WTC11 (cell line): ENCODE measurements around the gene CENPM. TPM values are rescaled to one million over a fixed set of nuclear protein-coding genes. Genes with fewer than 3 reads are reported as not detected.

Source experiments
- ATAC-seq: fragments of 200-7000 bp; cut with Tn5 transposase; 2 replicates; pipeline ENCODE4 v1.10.0; 2021; ENCODE audit warnings: mild to moderate bottlenecking, moderate library complexity
- CTCF ChIA-PET: fragments of 300-600 bp; sonication (Branson Sonifier 250); formaldehyde crosslinking; loops from one replicate; lab custom pipeline; 2021; ENCODE audit warnings: antibody characterized with exemption; lab: Charles Lee
- POLR2A ChIA-PET: fragments of 350-600 bp; sonication (Branson Sonifier 250); formaldehyde crosslinking; loops from one replicate; lab custom pipeline; 2021; ENCODE audit warnings: antibody characterized with exemption; lab: Charles Lee
- DNase-seq: peaks from one replicate; pipeline ENCODE4 v3.0.0; 2021; ENCODE audit warnings: low spot score
- H3K27ac Mint-ChIP-seq: 2 replicates; pipeline ENCODE4 v1.8.0; 2021; ENCODE audit warnings: mixed read lengths
- H3K27me3 Mint-ChIP-seq: 2 replicates; pipeline ENCODE4 v1.8.0; 2021; ENCODE audit warnings: low read depth, mild to moderate bottlenecking, moderate library complexity, mixed read lengths
- H3K36me3 Mint-ChIP-seq: 2 replicates; pipeline ENCODE4 v1.8.0; 2021; ENCODE audit warnings: mixed read lengths
- H3K4me1 Mint-ChIP-seq: 2 replicates; pipeline ENCODE4 v1.8.0; 2022; ENCODE audit warnings: mixed read lengths
- H3K4me3 Mint-ChIP-seq: 2 replicates; pipeline ENCODE4 v1.8.0; 2021; ENCODE audit warnings: mild to moderate bottlenecking, moderate library complexity, mixed read lengths
- H3K9me3 Mint-ChIP-seq: 2 replicates; pipeline ENCODE4 v1.8.0; 2021; ENCODE audit warnings: mixed read lengths
- ATF1 ChIP-seq: sonication (generic); formaldehyde crosslinking; IDR thresholded peaks from 2 replicates; pipeline ENCODE4 v1.8.1; 2023; ENCODE audit warnings: mild to moderate bottlenecking, moderate library complexity, missing genetic modification reagents
- CREB1 ChIP-seq: sonication (generic); formaldehyde crosslinking; IDR thresholded peaks from 2 replicates; pipeline ENCODE4 v1.8.0; 2023; ENCODE audit warnings: mild to moderate bottlenecking, missing genetic modification reagents
- ELF4 ChIP-seq: sonication (generic); formaldehyde crosslinking; IDR thresholded peaks from 2 replicates; pipeline ENCODE4 v1.8.1; 2022; ENCODE audit warnings: low read depth, mild to moderate bottlenecking, moderate library complexity, missing genetic modification reagents
- ERG ChIP-seq: fragments of 250-450 bp; sonication (Bioruptor Pico); IDR thresholded peaks from 2 replicates; pipeline ENCODE4 v1.8.0; 2021; ENCODE audit warnings: mild to moderate bottlenecking
- HMGXB4 ChIP-seq: sonication (generic); formaldehyde crosslinking; IDR thresholded peaks from 2 replicates; pipeline ENCODE4 v1.8.1; 2023; ENCODE audit warnings: mild to moderate bottlenecking, moderate library complexity, missing genetic modification reagents
- NFATC4 ChIP-seq: fragments of 250-450 bp; sonication (Bioruptor Pico); IDR thresholded peaks from 2 replicates; pipeline ENCODE4 v1.9.0; 2021; ENCODE audit warnings: mild to moderate bottlenecking
- NFE2L1 ChIP-seq: sonication (generic); formaldehyde crosslinking; IDR thresholded peaks from 2 replicates; pipeline ENCODE4 v1.8.1; 2023; ENCODE audit warnings: missing genetic modification reagents
- PREB ChIP-seq: sonication (generic); formaldehyde crosslinking; IDR thresholded peaks from 2 replicates; pipeline ENCODE4 v1.8.1; 2022; ENCODE audit warnings: mild to moderate bottlenecking, missing genetic modification reagents, moderate library complexity, borderline replicate concordance
- SOX15 ChIP-seq: fragments of 250-450 bp; sonication (Bioruptor Pico); IDR thresholded peaks from 2 replicates; pipeline ENCODE4 v1.9.0; 2021; ENCODE audit warnings: mild to moderate bottlenecking
- USF2 ChIP-seq: sonication (generic); formaldehyde crosslinking; IDR thresholded peaks from 2 replicates; pipeline ENCODE4 v1.8.1; 2023; ENCODE audit warnings: mild to moderate bottlenecking, missing genetic modification reagents, moderate library complexity
- ZBTB21 ChIP-seq: sonication (generic); formaldehyde crosslinking; IDR thresholded peaks from 2 replicates; pipeline ENCODE4 v1.8.1; 2023; ENCODE audit warnings: mild to moderate bottlenecking, missing genetic modification reagents, borderline replicate concordance
- ZNF317 ChIP-seq: sonication (generic); formaldehyde crosslinking; IDR thresholded peaks from 2 replicates; pipeline ENCODE4 v1.8.1; 2023; ENCODE audit warnings: low read depth, mild to moderate bottlenecking, moderate library complexity, missing genetic modification reagents, borderline replicate concordance
- ZNF423 ChIP-seq: fragments of 250-450 bp; sonication (Bioruptor Pico); IDR thresholded peaks from 2 replicates; pipeline ENCODE4 v2.1.2; 2022; ENCODE audit warnings: mild to moderate bottlenecking, moderate library complexity
- ZSCAN18 ChIP-seq: fragments of 250-450 bp; sonication (Bioruptor Pico); IDR thresholded peaks from 2 replicates; pipeline ENCODE4 v2.1.2; 2022; ENCODE audit warnings: mild to moderate bottlenecking, moderate library complexity
- total RNA-seq: library from RNA; stranded (reverse); gene quantifications from 3 replicates; pipeline ENCODE4 v1.2.3, GENCODE V29; 2021
- TF ChIP-seq, protein P1 (sequence below): sonication (generic); formaldehyde crosslinking; IDR thresholded peaks from 2 replicates; pipeline ENCODE4 v1.8.0; 2022; ENCODE audit warnings: mild to moderate bottlenecking, missing genetic modification reagents
- TF ChIP-seq, protein P2 (sequence below): sonication (generic); formaldehyde crosslinking; conservative IDR thresholded peaks from 2 replicates; pipeline ENCODE4 v1.8.1; 2023; ENCODE audit warnings: mild to moderate bottlenecking, low read depth, missing genetic modification reagents, moderate library complexity
- TF ChIP-seq, protein P3 (sequence below): sonication (generic); formaldehyde crosslinking; IDR thresholded peaks from 2 replicates; pipeline ENCODE4 v1.8.1; 2022; ENCODE audit warnings: mild to moderate bottlenecking, moderate library complexity, missing genetic modification reagents
- TF ChIP-seq, protein P4 (sequence below): sonication (generic); formaldehyde crosslinking; IDR thresholded peaks from 2 replicates; pipeline ENCODE4 v1.8.0; 2023; ENCODE audit warnings: mild to moderate bottlenecking, missing genetic modification reagents

The CENPM gene
- total RNA-seq, 1 experiment from 2014 or later, result 40.3 TPM

DNA sequence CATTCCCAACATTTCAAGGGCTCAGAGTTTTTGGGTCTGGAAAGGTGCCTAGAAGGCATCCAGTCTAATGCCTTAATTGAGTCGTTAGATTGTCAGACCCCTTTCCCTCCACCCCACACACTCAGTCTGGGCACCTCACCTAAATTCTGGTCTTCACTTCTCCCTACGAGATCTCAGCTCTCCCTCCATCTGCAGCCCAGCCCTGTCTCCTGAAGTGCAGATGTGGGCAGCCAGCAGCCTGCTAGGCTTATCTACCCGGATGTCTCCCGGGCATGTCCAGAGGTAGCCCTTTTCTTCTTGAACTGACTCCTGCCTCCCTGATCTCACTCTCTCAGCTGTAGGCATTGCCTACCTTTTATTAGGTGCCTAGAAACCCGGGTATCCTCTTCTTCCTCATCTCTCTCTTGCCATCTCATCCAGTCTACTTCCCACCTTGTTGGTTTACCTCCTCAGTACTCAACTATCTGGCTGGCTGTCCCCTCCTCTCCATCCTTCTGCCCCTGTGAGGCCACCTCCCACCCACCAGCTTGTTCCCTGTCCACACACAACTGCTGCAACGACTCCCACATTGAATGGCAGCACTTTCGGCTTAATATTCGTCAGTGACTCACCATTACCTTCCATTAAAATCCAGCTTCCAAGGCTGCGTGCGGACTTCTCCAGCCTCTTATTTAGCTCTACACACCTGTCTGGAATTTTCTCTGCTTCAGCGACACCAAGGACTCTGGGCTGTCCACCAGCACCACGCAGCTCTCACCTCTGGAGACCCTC is 28.5 kb upstream of the CENPM start:
- POLR2A ChIA-PET, result no interaction called here
- no peak for ATAC-seq
- TF ChIP-seq NFATC4, result no peak
- TF ChIP-seq, protein P1, sequence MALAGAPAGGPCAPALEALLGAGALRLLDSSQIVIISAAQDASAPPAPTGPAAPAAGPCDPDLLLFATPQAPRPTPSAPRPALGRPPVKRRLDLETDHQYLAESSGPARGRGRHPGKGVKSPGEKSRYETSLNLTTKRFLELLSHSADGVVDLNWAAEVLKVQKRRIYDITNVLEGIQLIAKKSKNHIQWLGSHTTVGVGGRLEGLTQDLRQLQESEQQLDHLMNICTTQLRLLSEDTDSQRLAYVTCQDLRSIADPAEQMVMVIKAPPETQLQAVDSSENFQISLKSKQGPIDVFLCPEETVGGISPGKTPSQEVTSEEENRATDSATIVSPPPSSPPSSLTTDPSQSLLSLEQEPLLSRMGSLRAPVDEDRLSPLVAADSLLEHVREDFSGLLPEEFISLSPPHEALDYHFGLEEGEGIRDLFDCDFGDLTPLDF (CRISPR knock-in tag), result no peak
- TF ChIP-seq, protein P2, sequence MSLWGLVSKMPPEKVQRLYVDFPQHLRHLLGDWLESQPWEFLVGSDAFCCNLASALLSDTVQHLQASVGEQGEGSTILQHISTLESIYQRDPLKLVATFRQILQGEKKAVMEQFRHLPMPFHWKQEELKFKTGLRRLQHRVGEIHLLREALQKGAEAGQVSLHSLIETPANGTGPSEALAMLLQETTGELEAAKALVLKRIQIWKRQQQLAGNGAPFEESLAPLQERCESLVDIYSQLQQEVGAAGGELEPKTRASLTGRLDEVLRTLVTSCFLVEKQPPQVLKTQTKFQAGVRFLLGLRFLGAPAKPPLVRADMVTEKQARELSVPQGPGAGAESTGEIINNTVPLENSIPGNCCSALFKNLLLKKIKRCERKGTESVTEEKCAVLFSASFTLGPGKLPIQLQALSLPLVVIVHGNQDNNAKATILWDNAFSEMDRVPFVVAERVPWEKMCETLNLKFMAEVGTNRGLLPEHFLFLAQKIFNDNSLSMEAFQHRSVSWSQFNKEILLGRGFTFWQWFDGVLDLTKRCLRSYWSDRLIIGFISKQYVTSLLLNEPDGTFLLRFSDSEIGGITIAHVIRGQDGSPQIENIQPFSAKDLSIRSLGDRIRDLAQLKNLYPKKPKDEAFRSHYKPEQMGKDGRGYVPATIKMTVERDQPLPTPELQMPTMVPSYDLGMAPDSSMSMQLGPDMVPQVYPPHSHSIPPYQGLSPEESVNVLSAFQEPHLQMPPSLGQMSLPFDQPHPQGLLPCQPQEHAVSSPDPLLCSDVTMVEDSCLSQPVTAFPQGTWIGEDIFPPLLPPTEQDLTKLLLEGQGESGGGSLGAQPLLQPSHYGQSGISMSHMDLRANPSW, result no peak
- no peak for TF ChIP-seq NFE2L1 (CRISPR knock-in tag)
- no peak for TF ChIP-seq ZNF317 (CRISPR knock-in tag)
- TF ChIP-seq HMGXB4 (CRISPR knock-in tag), result no peak
- TF ChIP-seq ZSCAN18 (CRISPR knock-in tag), result no peak
- TF ChIP-seq ZBTB21, result no peak
- no peak for TF ChIP-seq ZNF423 (CRISPR knock-in tag)
- TF ChIP-seq, protein P3, sequence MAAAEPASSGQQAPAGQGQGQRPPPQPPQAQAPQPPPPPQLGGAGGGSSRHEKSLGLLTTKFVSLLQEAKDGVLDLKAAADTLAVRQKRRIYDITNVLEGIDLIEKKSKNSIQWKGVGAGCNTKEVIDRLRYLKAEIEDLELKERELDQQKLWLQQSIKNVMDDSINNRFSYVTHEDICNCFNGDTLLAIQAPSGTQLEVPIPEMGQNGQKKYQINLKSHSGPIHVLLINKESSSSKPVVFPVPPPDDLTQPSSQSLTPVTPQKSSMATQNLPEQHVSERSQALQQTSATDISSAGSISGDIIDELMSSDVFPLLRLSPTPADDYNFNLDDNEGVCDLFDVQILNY (CRISPR knock-in tag), result no peak
- no peak for TF ChIP-seq CREB1 (CRISPR knock-in tag)
- no peak for TF ChIP-seq ELF4 (CRISPR knock-in tag)
- TF ChIP-seq USF2 (CRISPR knock-in tag), result no peak
- TF ChIP-seq ERG (CRISPR knock-in tag), result no peak
- TF ChIP-seq PREB, result no peak
- no peak for TF ChIP-seq SOX15
- TF ChIP-seq ATF1, result no peak
- TF ChIP-seq, protein P4, sequence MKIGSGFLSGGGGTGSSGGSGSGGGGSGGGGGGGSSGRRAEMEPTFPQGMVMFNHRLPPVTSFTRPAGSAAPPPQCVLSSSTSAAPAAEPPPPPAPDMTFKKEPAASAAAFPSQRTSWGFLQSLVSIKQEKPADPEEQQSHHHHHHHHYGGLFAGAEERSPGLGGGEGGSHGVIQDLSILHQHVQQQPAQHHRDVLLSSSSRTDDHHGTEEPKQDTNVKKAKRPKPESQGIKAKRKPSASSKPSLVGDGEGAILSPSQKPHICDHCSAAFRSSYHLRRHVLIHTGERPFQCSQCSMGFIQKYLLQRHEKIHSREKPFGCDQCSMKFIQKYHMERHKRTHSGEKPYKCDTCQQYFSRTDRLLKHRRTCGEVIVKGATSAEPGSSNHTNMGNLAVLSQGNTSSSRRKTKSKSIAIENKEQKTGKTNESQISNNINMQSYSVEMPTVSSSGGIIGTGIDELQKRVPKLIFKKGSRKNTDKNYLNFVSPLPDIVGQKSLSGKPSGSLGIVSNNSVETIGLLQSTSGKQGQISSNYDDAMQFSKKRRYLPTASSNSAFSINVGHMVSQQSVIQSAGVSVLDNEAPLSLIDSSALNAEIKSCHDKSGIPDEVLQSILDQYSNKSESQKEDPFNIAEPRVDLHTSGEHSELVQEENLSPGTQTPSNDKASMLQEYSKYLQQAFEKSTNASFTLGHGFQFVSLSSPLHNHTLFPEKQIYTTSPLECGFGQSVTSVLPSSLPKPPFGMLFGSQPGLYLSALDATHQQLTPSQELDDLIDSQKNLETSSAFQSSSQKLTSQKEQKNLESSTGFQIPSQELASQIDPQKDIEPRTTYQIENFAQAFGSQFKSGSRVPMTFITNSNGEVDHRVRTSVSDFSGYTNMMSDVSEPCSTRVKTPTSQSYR (CRISPR knock-in tag), result no peak
- Mint-ChIP-seq H3K27me3 (peaks cover 60% of the 10 kb centered on the region), H3K4me3 (peak overlapping the region; percentile 54), H3K36me3 (no peaks in the 10 kb centered on the region), H3K9me3 (no peaks in the 10 kb centered on the region), H3K27ac (no peak overlapping the region), H3K4me1 (peaks cover 18% of the 10 kb centered on the region)
- DNase-seq, result no peak
- CTCF ChIA-PET, result interaction anchor here (0.8 to 1.6 kb wide), 4 partner anchors 8 to 137 kb away, joined by 3 to 6 read pairs (median 4); no protein-coding TSS in a partner anchor
